DND-41 (cell line): ENCODE data around the gene RSPH6A.
"Not testable (repeated sequence)": the region's sequence is repeated elsewhere in the genome, so short reads cannot be mapped to it uniquely, and the experiment has no call there.

Experiments
- ATAC-seq: fragments of 200-7000 bp; cut with Tn5 transposase; 3 replicates; pipeline ENCODE4 v1.9.1; 2021; ENCODE audit warnings: low read depth; ENCODE audit not compliant: insufficient read depth
- DNase-seq: peaks from one replicate; pipeline ENCODE4 v3.0.0-alpha.2; 2020
- H2AFZ ChIP-seq: 2 replicates; pipeline ENCODE4 v1.6.0; 2012; ENCODE audit warnings: low read depth, low read length
- H3K27ac ChIP-seq: 2 replicates; pipeline ENCODE4 v1.5.1; 2012; ENCODE audit warnings: low read length, inconsistent platforms
- H3K27me3 ChIP-seq: fragments of 200-600 bp; sonication (generic); 2 replicates; pipeline ENCODE4 v1.6.0; 2012; ENCODE audit warnings: low read length, mild to moderate bottlenecking, inconsistent platforms; ENCODE audit not compliant: insufficient read depth, poor library complexity
- H3K36me3 ChIP-seq: 2 replicates; pipeline ENCODE4 v1.5.1; 2012; ENCODE audit warnings: low read length, inconsistent platforms; ENCODE audit not compliant: insufficient read depth
- H3K4me1 ChIP-seq: 2 replicates; pipeline ENCODE4 v1.5.1; 2012; ENCODE audit warnings: mild to moderate bottlenecking, low read length; ENCODE audit not compliant: insufficient read depth
- H3K4me2 ChIP-seq: 2 replicates; pipeline ENCODE4 v1.6.0; 2012; ENCODE audit warnings: mild to moderate bottlenecking, moderate library complexity, low read length, inconsistent platforms; ENCODE audit not compliant: insufficient read depth
- H3K4me3 ChIP-seq, 2 experiments: fragments of 200-600 bp in 1 of 2; shearing (Covaris generic) in 1 of 2; 2 replicates each; pipeline ENCODE4 v1.5.1; 2012 to 2016; ENCODE audit warnings: inconsistent platforms in 2 of 2, low read length in 2 of 2, mild to moderate bottlenecking in 2 of 2, low read depth in 1 of 2, moderate library complexity in 1 of 2
- H3K79me2 ChIP-seq: 2 replicates; pipeline ENCODE4 v1.6.0; 2012; ENCODE audit warnings: low read length, inconsistent platforms; ENCODE audit not compliant: insufficient read depth
- H3K9ac ChIP-seq: 2 replicates; pipeline ENCODE4 v1.6.0; 2012; ENCODE audit warnings: low read depth, mild to moderate bottlenecking, inconsistent platforms, low read length, moderate library complexity
- H3K9me3 ChIP-seq: 2 replicates; pipeline ENCODE4 v1.5.1; 2012; ENCODE audit warnings: low read length, moderate library complexity, mild to moderate bottlenecking, inconsistent platforms; ENCODE audit not compliant: insufficient read depth, severe bottlenecking
- H4K20me1 ChIP-seq: 2 replicates; pipeline ENCODE4 v1.6.0; 2012; ENCODE audit warnings: low read length; ENCODE audit not compliant: insufficient read depth
- CTCF ChIP-seq: IDR thresholded peaks from 2 replicates; pipeline ENCODE4 v1.5.1; 2012; ENCODE audit warnings: borderline replicate concordance, low read length, moderate library complexity, mild to moderate bottlenecking; ENCODE audit not compliant: poor library complexity, severe bottlenecking; ENCODE audit errors: extremely low read depth
- EZH2 ChIP-seq: IDR thresholded peaks from 3 replicates; pipeline ENCODE4 v1.6.1; 2012; ENCODE audit warnings: borderline replicate concordance, low read depth, mild to moderate bottlenecking, moderate library complexity, low read length, inconsistent platforms; ENCODE audit not compliant: severe bottlenecking

RSPH6A gene

GRCh38 chr19:45804140-45804958 is 10.8 kb downstream of the RSPH6A start:
- Histone ChIP-seq H3K36me3 (no peaks in the 10 kb centered on the region), H3K4me1 (peaks cover 4% of the 10 kb centered on the region), H3K4me3 (no peak overlapping the region), H3K4me2 (no peak overlapping the region), H3K9me3 (no peaks in the 10 kb centered on the region), H3K27me3 (no peaks in the 10 kb centered on the region), H3K27ac (no peak overlapping the region), H4K20me1 (no peaks in the 10 kb centered on the region), H3K79me2 (no peaks in the 10 kb centered on the region), H2AFZ (no peak overlapping the region), H3K9ac (no peak overlapping the region)
- TF ChIP-seq EZH2, result no peak
- TF ChIP-seq CTCF, result no peak
- ATAC-seq, result no peak
- DNase-seq, result no peak

DNA sequence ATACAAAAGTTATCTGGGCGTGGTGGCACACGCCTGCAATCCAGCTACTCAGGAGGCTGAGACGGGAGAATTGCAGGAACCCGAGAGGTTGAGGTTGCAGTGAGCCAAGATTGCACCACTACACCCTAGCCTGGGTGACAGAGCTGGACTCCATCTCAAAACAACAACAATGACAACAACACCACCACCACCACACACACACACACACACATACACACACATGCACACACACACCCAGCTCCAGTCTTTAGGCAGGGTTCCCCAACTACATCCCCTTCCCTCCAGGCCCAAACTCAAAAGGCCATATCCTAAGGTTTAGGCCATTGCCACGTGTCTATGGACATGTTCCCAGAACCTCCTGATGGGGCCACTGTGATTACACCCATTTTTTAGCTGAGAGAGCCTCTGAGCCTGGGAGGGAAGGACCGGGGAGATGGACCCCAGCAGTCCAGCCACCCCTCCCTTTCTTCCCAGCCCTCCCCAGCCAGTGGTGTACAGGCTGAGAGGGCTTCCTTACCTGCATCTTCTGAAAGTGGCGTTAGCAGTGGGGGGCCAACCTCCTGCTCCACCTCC is 13.4 kb downstream of the RSPH6A start:
- ATAC-seq, result no peak

DNA sequence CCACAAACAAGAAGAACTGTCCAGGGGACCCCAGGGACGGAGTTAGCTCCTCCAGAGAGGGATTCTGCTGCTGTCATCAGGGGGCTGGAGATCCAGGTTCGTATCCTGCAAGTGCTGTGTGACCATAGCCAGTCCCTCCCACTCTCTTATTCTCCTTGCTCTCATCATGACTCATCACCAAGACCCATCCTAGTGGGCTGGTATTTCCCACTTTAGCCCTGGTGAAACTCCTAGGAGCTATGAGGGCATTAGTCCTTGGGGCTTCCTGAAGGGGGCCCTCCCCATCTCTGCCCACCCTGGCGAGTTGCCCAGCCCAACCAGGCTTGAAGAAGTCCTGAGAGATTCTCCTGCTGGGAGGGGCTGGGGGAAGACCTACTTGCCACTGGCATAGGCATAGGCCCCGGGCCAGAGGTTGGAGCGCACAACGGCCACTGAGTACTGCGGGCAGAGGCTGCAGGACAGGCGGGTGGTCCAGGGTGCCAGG is 15.0 kb downstream of the RSPH6A start:
- TF ChIP-seq EZH2, result no peak
- TF ChIP-seq CTCF, result no peak

More for the DNA sequence above, 13.4 kb downstream of the RSPH6A start:
- Histone ChIP-seq H3K27me3 (no peaks in the 10 kb centered on the region), H4K20me1 (no peaks in the 10 kb centered on the region), H2AFZ (no peak overlapping the region), H3K4me3 (no peak overlapping the region), H3K9ac (no peak overlapping the region), H3K36me3 (no peaks in the 10 kb centered on the region), H3K4me1 (peaks cover 9% of the 10 kb centered on the region), H3K4me2 (no peak overlapping the region), H3K27ac (no peak overlapping the region), H3K79me2 (no peaks in the 10 kb centered on the region), H3K9me3 (no peaks in the 10 kb centered on the region)
- DNase-seq, result no peak
- TF ChIP-seq EZH2, result no peak
- TF ChIP-seq CTCF, result no peak

DNA sequence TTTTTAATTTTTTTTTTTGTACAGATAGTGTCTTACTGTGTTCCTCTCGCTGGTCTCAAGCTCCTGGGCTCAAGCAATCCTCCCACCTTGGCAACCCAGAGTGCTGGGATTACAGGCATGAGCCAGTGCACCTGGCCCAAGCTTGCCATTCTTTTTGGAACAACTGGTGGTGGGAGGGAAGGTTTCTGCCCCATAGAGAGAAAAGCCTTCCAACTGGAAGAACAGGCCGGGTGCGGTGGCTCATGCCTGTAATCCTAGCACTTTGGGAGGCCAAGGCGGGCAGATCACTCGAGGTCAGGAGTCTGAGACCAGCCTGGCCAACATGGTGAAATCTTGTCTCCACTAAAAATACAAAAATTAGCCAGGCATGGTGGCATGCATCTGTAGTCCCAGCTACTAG is 15.6 kb downstream of the RSPH6A start:
- H3K9me3 ChIP-seq, H3K79me2 ChIP-seq, H2AFZ ChIP-seq, H3K4me1 ChIP-seq, H4K20me1 ChIP-seq, ATAC-seq, H3K4me2 ChIP-seq, H3K27me3 ChIP-seq, H3K4me3 ChIP-seq, DNase-seq, H3K9ac ChIP-seq, H3K36me3 ChIP-seq, H3K27ac ChIP-seq: not testable (repeated sequence)

More for the DNA sequence above, 15.0 kb downstream of the RSPH6A start:
- peaks cover 9% of the 10 kb centered on the region for H3K4me1 ChIP-seq
- no peaks in the 10 kb centered on the region for H3K9me3 ChIP-seq
- no peak overlapping the region for H3K4me3 ChIP-seq
- no peaks in the 10 kb centered on the region for H3K79me2 ChIP-seq
- ATAC-seq (no peak), DNase-seq (no peak)
- no peaks in the 10 kb centered on the region for H3K36me3 ChIP-seq
- H3K4me2 ChIP-seq, result no peak overlapping the region
- no peak overlapping the region for H2AFZ ChIP-seq
- no peak overlapping the region for H3K9ac ChIP-seq
- no peak overlapping the region for H3K27ac ChIP-seq
- H3K27me3 ChIP-seq, result no peaks in the 10 kb centered on the region
- no peaks in the 10 kb centered on the region for H4K20me1 ChIP-seq
